G401 (cell line): Measurements from ENCODE around the gene TRAF2. TPM values are rescaled to one million over a fixed set of nuclear protein-coding genes. Genes with fewer than 3 reads are reported as not detected.

Experiments
- DNase-seq: peaks from one replicate; pipeline ENCODE4 v3.0.0-alpha.2; 2015; ENCODE audit warnings: low spot score
- in situ Hi-C: cut with HindIII; loops from 2 replicates; pipeline ENCODE4 v1.10.0; 2016; ENCODE audit warnings: low sequenced_read_pairs, mixed read lengths
- total RNA-seq: library from RNA; depleted of rRNA; stranded (reverse); fragments of >200 nt; shearing (Covaris generic); gene quantifications from 2 replicates; pipeline ENCODE4 v1.2.3, GENCODE V29; 2014

The TRAF2 gene
- total RNA-seq, 1 experiment from 2014 or later = 36.3 TPM

GRCh38 chr9:136901516-136902258 is 15.4 kb downstream of the TRAF2 start:
- in situ Hi-C loops = no loop called here
- no peak for DNase-seq

- in situ Hi-C loops = no loop called here
- DNase-seq = no peak
These were observed 16.0 kb downstream of the TRAF2 start for GRCh38 chr9:136902259-136902821.

GRCh38 chr9:136903041-136903554 is 16.8 kb downstream of the TRAF2 start:
- in situ Hi-C loops = no loop called here
- no peak for DNase-seq

- DNase-seq = no peak
- in situ Hi-C loops = no loop called here
These were observed 19.9 kb downstream of the TRAF2 start for GRCh38 chr9:136906266-136906665.

GRCh38 chr9:136907011-136907914 is 20.9 kb downstream of the TRAF2 start:
- in situ Hi-C loops = no loop called here
- peak; percentile 69 for DNase-seq

- in situ Hi-C loops = no loop called here
- DNase-seq = no peak
These were observed 24.0 kb downstream of the TRAF2 start for GRCh38 chr9:136910197-136910900.

DNA sequence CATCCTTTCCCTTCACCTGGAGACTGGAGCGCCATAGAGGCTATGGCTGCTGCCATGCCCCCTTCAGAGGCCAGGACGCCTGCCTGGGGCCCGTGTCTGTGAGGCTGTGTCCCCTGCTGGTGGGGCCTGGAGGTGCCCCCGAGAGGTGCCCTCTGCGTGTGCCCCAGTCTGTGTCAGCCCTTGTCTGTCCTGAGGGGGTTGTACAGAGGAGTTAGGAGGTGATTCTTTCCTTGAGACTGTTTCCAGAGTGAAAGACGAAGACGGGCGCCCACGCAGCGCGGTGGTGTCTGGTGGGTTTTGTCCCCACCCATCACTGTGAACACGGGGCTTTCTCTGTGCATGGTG is 24.6 kb downstream of the TRAF2 start:
- in situ Hi-C loops = no loop called here
- DNase-seq = no peak

DNA sequence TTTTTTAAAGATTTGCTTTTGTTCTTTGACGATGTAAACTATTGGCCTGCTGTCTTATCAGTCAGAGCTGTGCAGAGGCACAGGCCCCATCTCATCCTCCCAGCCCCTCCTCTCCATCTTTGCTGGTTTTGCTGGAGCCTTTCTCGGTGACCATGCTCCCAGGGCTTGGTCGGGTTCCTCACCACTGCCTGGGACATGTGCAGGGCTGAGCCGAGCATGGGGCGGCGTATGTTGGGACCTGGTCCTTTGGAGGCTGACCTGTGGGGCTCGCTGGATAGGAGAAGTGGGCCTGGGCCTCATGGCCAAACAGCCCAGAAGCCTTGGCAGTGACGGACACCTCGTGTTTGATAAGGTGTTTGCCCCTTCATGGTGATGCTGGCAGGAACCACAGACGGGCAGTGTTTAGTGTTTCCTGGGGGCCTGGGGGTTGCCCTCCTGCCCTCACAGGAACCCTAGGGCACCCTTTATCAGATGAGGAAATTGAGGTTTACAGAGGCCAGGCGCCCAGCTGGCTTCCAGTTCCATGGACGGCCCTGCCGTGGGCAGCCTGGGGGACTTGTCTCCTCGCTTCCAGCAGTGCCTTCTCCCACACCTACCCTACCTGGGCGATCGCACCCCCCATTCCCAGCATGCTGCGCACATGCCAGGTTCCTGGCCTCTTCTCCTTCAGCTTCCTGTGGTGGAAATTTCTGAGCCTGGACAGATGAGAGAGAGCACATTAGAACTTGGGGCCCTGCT is 27.6 kb downstream of the TRAF2 start:
- DNase-seq = no peak

DNA sequence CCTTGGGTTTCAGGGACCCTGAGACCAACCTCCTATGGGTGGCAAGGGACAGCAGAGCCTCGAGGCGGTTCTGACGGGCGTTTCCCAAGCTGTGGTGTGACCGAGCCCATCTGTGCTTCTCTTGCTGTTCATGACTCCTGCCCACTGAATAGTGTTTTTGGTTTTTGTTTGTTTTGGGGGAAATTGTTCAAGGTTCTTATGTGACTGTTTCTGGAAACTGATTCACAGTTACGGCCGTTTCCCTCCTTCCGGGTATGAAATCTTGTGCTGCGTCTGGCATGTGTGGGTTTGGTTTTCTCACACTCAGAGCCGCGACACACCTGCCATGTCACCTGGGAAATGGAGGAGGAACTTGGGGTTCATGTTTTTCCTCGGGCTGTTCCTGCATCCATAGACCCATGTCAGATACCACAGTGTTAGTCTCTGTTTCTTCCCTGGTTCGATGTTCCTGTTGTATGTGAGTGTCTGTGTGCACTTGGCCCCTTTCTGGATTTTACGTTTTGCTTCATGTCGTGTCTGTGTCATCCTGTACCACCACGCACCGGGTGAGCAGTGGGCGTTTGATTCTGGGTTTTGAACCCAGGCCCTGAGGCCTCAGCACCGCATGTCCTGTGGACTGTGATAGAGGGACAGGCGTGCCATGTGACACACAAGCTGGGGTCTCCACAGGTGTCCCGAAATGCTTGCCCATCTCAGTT is 29.5 kb downstream of the TRAF2 start:
- in situ Hi-C loops = no loop called here
- no peak for DNase-seq

More for the DNA sequence above, 27.6 kb downstream of the TRAF2 start:
- in situ Hi-C loops = no loop called here

GRCh38 chr9:136916330-136917184 is 30.2 kb downstream of the TRAF2 start:
- in situ Hi-C loops = no loop called here

DNA sequence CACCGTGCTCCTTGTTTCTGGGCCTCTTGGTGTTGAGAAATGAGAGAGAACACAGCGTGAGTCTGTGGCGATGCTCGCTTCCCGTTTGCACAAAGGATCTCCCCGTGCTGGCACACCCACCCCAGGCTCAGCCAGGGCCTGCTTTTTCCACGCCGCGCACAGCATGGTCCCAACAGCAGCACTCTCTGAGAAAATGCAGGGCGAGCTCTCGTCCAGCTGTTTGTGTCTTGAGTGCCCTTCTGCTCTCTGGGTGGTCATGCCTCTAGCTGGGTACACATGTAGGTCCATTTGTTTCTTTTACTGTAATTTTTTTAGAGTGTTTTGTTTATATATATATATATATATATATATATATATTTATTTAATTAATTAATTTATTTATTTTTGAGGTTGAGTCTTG is 31.6 kb downstream of the TRAF2 start:
- in situ Hi-C loops = no loop called here
- no peak for DNase-seq

More at GRCh38 chr9:136916330-136917184, 30.2 kb downstream of the TRAF2 start:
- peak; percentile 58 for DNase-seq

DNA sequence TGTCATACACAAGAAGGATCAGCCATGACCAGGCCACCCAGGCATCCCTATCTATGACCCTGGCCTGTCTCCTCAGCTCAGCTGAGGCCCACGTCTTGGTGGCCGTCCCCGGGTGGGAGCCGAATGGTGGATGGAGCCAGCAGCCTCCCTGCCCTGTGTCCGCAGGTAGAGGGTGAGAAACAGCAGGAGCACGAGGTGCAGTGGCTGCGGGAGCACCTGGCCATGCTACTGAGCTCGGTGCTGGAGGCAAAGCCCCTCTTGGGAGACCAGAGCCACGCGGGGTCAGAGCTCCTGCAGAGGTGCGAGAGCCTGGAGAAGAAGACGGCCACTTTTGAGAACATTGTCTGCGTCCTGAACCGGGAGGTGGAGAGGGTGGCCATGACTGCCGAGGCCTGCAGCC is 33.8 kb downstream of the TRAF2 start:
- DNase-seq = no peak
- in situ Hi-C loops = no loop called here

DNA sequence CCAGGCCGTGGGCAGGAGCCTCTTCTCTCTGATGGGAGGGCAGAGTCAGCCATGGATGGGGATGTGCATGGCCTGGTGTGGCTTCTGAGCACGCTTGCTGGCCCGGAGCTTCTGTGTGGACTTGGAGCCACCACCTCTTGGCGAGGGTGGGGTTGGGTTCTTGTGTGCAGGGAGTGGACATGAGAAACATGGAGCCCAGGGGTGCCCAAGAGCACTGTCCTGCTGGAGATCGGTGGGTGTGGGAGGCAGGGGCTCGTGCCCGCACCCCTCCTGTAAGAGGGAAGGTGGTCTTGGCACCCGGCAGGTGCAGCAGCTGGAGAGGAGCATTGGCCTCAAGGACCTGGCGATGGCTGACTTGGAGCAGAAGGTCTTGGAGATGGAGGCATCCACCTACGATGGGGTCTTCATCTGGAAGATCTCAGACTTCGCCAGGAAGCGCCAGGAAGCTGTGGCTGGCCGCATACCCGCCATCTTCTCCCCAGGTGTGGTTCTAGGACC is 34.5 kb downstream of the TRAF2 start:
- no peak for DNase-seq
- in situ Hi-C loops = no loop called here

GRCh38 chr9:136921307-136921706 is 35.0 kb downstream of the TRAF2 start:
- no peak for DNase-seq
- in situ Hi-C loops = no loop called here

DNA sequence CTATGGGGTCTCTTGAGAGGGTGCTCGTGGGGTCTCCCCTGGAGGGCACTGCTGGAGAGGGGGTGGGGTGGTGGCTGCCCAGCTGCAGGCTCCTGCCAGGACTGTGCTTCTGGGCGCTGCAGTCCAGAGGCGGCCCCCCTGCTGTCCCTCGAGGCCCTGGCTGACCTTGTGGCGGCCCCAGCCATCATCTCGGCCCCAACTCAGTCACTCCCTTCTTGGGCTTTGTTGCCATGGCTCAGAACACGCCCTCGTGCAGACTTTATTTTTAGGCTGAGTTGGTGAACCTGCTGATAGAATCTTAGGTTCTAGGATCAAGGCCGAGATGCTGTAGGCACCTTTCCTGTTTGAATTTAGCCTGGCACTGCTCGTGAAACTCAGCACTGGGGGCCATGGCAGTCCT is 35.4 kb downstream of the TRAF2 start:
- in situ Hi-C loops = no loop called here
- no peak for DNase-seq

DNA sequence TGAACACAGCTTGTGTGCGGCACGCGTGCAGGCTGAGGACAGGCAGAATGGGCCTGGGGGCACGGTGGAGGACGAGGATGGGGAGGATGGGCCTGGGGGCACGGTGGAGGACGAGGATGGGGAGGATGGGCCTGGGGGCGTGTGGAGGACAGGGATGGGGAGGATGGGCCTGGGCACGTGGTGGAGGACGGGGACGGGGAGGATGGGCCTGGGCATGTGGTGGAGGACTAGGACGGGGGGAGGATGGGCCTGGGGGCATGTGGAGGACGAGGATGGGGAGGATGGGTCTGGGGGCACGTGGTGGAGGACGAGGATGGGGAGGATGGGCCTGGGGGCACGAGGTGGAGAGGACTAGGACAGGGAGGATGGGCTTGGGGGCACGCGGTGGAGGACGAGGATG is 36.2 kb downstream of the TRAF2 start:
- DNase-seq = no peak
- in situ Hi-C loops = no loop called here

- DNase-seq = no peak
- in situ Hi-C loops = no loop called here
These were observed 37.6 kb downstream of the TRAF2 start for GRCh38 chr9:136923881-136924280.
